GM19240 (cell line): ENCODE data around the gene TOR2A.

Source experiments
- DNase-seq: peaks from one replicate; pipeline ENCODE4 v3.0.0; 2011; ENCODE audit warnings: low spot score; ENCODE audit not compliant: insufficient read length

TOR2A gene

DNA sequence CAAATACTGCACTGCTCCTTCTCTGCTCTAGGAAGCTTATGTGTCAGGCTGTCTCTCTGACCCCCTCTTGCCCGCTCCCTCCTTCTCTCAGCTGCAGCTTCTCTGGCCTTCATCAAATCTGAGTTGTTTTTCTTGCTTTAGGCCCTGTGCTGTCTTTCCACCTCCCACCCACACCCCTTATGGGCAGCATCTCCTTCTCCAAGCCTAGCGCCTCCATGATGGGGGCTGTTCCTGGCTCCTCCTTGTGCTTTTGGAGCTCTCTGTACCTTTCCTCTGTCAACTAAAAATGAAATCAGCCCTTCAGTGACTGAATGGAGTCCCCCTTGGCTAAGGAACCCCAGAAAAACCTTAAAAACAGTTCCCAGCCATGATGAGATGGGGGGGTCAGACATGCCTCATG lies 35.0 kb downstream of the TOR2A start:
- no peak for DNase-seq

DNA sequence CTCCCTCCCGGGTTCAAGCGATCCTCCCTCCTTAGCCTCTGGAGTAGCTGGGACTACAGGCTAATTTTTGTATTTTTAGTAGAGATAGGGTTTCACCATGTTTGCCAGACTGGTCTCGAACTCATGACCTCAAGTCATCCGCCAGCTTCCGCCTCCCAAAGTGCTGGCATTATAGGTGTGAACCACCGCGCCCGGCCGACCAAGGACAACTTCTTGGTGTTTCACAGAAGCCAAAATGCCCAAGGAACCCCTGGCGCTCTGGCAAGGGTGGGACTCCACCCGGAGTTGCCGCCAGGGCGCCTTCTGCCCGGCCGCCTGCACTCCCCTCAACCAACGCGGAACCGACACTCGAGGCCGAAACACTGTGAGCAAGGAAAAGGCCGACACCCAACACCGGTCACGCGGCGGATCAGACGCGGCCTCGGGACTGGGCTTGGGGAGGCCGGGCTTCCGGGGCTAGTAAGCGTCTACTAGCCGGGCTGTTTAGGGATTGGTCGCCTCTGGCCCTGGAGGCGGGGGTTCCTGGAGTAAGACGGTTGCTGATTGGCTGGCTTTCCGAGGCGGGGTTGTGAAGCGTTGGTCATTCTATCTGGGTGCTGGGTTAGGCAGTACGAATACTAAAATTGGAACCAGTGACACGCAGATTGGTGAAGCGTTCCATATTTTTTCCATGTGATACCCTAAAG lies 36.0 kb downstream of the TOR2A start:
- peak; percentile 89 for DNase-seq

DNA sequence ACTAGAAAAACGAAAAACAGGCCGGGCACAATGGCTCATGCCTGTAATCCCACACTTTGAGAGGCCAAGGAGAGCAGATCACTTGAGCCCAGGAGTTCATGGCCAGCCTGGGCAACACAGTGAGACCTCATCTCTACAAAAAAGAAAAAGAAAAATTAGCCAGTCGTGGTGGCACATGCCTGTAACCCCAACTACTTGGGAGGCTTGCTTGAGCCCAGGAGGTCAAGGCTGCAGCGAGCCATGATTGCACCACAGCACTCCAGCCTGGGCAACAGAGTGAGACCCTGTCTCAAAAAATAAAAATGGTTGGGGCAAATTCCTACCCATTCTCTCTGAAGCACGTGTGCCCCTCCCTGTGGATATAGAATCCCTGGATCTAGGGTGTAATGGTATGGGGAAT lies 36.7 kb downstream of the TOR2A start:
- no peak for DNase-seq

DNA sequence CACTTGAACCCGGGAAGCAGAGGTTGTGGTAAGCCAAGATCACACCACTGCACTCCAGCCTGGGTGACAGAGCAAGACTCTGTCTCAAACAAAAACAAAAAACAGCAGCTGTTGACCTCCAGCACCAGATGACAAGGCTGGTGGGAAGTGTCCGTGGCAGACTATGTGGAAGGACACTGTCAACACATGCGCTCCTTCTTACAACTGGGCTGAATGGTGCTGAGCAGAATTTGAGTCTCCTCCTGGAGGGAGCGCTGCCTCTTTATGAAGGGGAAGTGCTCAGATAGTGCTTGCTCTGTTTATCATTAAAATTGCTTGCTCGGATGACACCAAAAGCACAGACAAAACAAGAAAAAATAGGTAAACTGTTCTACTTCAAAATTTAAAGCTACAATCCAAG lies 37.5 kb downstream of the TOR2A start:
- DNase-seq, result no peak

GRCh38 chr9:127694890-127695720 lies 40.0 kb downstream of the TOR2A start:
- no peak for DNase-seq

- no peak for DNase-seq
Measured at GRCh38 chr9:127693697-127694096, 41.4 kb downstream of the TOR2A start.

GRCh38 chr9:127693143-127693542 lies 42.0 kb downstream of the TOR2A start:
- no peak for DNase-seq

GRCh38 chr9:127692071-127692470 lies 43.0 kb downstream of the TOR2A start:
- no peak for DNase-seq

- DNase-seq, result no peak
Measured at GRCh38 chr9:127690735-127691134, 44.4 kb downstream of the TOR2A start.

- DNase-seq, result no peak
Measured at GRCh38 chr9:127689329-127690000, 45.6 kb downstream of the TOR2A start.

GRCh38 chr9:127686461-127687393 lies 48.4 kb downstream of the TOR2A start:
- no peak for DNase-seq

DNA sequence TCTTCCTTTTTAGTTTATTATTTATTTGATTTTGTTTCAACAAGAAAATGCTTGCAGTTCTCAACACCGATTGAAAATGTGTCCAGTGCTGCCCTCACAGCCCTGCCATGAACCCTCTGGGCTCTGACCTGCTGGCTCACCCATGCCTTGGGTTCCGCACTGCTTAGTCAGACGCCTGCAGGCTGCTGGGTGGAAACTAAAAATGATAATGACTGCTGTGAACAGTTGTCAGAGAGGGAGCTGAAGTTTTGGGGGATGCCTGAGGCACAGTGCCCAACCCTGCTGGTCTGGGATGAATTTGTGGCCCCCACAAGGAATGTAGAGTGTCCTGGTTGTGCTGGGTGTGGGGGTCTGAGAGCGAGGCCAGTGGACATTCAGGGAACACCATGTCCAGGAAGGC lies 50.5 kb downstream of the TOR2A start:
- no peak for DNase-seq

DNA sequence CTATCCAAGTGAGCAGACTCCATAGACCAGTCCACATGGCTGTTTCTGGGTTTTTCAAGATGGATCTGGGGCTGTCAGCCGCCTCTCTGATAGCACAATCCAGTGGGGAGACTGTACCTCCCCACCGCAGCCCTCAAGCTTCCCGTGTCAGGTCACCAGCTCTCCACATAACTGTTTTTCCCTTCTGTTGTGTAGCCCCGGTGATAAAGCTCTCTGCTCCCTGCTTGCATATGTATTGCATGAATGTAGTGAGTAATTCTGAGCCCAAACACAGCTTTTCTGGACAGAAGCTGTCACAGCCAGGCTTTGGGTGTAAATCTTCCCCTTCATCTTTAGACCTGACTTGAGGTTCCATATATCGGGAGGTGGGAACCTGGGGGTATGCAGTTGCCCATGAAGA lies 51.4 kb downstream of the TOR2A start:
- DNase-seq, result no peak

- no peak for DNase-seq
Measured at GRCh38 chr9:127682351-127683136, 52.5 kb downstream of the TOR2A start.
